HepG2 (cell line): ENCODE measurements around the gene GGA2. TPM values are rescaled to one million over a fixed set of nuclear protein-coding genes. Genes with fewer than 3 reads are reported as not detected.
A peak's percentile ranks its signal among the peaks of the same experiment; 100 is the strongest.

Experiments
- ATF5 ChIP-seq: sonication (generic); formaldehyde crosslinking; IDR thresholded peaks from 2 replicates; pipeline ENCODE4 v1.4.0; 2020; ENCODE audit warnings: mild to moderate bottlenecking, low read depth, missing genetic modification reagents
- DBP ChIP-seq: sonication (generic); formaldehyde crosslinking; IDR thresholded peaks from 2 replicates; pipeline ENCODE4 v1.4.0; 2020; ENCODE audit warnings: missing genetic modification reagents; ENCODE audit errors: not compliant biosample characterization
- FUBP1 ChIP-seq: sonication (generic); formaldehyde crosslinking; IDR thresholded peaks from 2 replicates; pipeline ENCODE4 v1.5.1; 2020; ENCODE audit warnings: missing genetic modification reagents, mild to moderate bottlenecking, borderline replicate concordance
- GPBP1L1 ChIP-seq: sonication (generic); formaldehyde crosslinking; IDR thresholded peaks from 2 replicates; pipeline ENCODE4 v1.5.0; 2020; ENCODE audit warnings: mild to moderate bottlenecking, missing genetic modification reagents
- MIER2 ChIP-seq: IDR thresholded peaks from 2 replicates; pipeline ENCODE4 v1.6.1; 2016; ENCODE audit warnings: missing biosample characterization, missing genetic modification reagents
- MXD4 ChIP-seq: IDR thresholded peaks from 2 replicates; pipeline ENCODE4 v1.6.1; 2016; ENCODE audit warnings: mild to moderate bottlenecking, missing biosample characterization, missing genetic modification reagents
- SNAPC2 ChIP-seq: sonication (generic); formaldehyde crosslinking; IDR thresholded peaks from 2 replicates; pipeline ENCODE4 v1.8.1; 2022; ENCODE audit warnings: mild to moderate bottlenecking, missing genetic modification reagents
- TFDP1 ChIP-seq: IDR thresholded peaks from 2 replicates; pipeline ENCODE4 v1.6.1; 2016; ENCODE audit warnings: missing compliant biosample characterization, missing genetic modification reagents, borderline replicate concordance
- ZBTB3 ChIP-seq: sonication (generic); formaldehyde crosslinking; IDR thresholded peaks from 2 replicates; pipeline ENCODE4 v1.4.0; 2020; ENCODE audit warnings: low read depth, mild to moderate bottlenecking, moderate library complexity, missing genetic modification reagents, borderline replicate concordance
- ZNF264 ChIP-seq: sonication (generic); formaldehyde crosslinking; IDR thresholded peaks from 2 replicates; pipeline ENCODE4 v1.4.0; 2020; ENCODE audit warnings: missing genetic modification reagents
- ZNF549 ChIP-seq: sonication (generic); formaldehyde crosslinking; IDR thresholded peaks from 2 replicates; pipeline ENCODE4 v1.5.0; 2020; ENCODE audit warnings: missing genetic modification reagents
- ZNF646 ChIP-seq: sonication (generic); formaldehyde crosslinking; IDR thresholded peaks from 2 replicates; pipeline ENCODE4 v1.9.0; 2021; ENCODE audit warnings: mild to moderate bottlenecking, missing genetic modification reagents
- ZNF678 ChIP-seq: sonication (generic); formaldehyde crosslinking; IDR thresholded peaks from 2 replicates; pipeline ENCODE4 v1.4.0; 2020; ENCODE audit warnings: mild to moderate bottlenecking, missing genetic modification reagents
- polyA plus RNA-seq, 8 experiments: library from polyadenylated mRNA; depleted of rRNA in 3 of 8; stranded (reverse) in 7 of 8; unstranded in 1 of 8; fragments of >200 nt; fragmentation: Illumina TruSeq in 4 of 8; extraction: Trizol in 4 of 8; gene quantifications; 2 replicates each; pipeline versions ENCODE4 v1.2.1 to v1.2.3, GENCODE V29; 2011 to 2016; ENCODE audit warnings: low read depth in 4 of 8, missing spikeins in 1 of 8, mixed read lengths in 1 of 8; ENCODE audit not compliant: insufficient read depth in 1 of 8
- total RNA-seq, 5 experiments: library from RNA; depleted of rRNA; stranded (reverse); fragments of >200 nt; fragmentation: Illumina TruSeq; extraction: Trizol; gene quantifications; 2 replicates each; pipeline ENCODE4 v1.2.3, GENCODE V29; 2016; ENCODE audit warnings: low read depth in 1 of 5

GGA2 gene
- total and polyA plus RNA-seq, 2 of the 13 experiments (the other 11 are each of a cell fraction or from before 2014, with no cell fraction given), result 51.5 to 69.8 TPM

GRCh38 chr16:23452572-23453337 is 57.5 kb downstream of the GGA2 start, which contains the start of gene COG7 (continued):
- TF ChIP-seq ZNF646 (CRISPR knock-in tag) (no peak; the same call in 1 of the 2 replicates), ZBTB3 (CRISPR knock-in tag) (peak; percentile 71; the same call in 1 of the 2 replicates), FUBP1 (CRISPR knock-in tag) (no peak; the same call in 1 of the 2 replicates), TFDP1 (peak; percentile 57; the same call in 1 of the 2 replicates), MXD4 (CRISPR knock-in tag) (peak; percentile 98), ZNF549 (CRISPR knock-in tag) (no peak), MIER2 (peak; percentile 72; the same call in 1 of the 2 replicates), ATF5 (CRISPR knock-in tag) (no peak), SNAPC2 (no peak; the same call in 1 of the 2 replicates), ZNF264 (CRISPR knock-in tag) (peak; percentile 94), ZNF678 (CRISPR knock-in tag) (peak; percentile 85; the same call in 1 of the 2 replicates), GPBP1L1 (no peak), DBP (CRISPR knock-in tag) (peak; percentile 87)
